H1 (cell line): Measurements from ENCODE around the gene RFPL1. TPM values are rescaled to one million over a fixed set of nuclear protein-coding genes. Genes with fewer than 3 reads are reported as not detected.

ENCODE experiments used
- CTCF ChIA-PET: fragments of 300-600 bp; sonication (Branson Sonifier 250); formaldehyde crosslinking; loops from one replicate; lab custom pipeline; 2021; ENCODE audit not compliant: partially characterized antibody; lab: Charles Lee
- POLR2A ChIA-PET: fragments of 300-600 bp; sonication (Branson Sonifier 250); formaldehyde crosslinking; loops from one replicate; lab custom pipeline; 2021; ENCODE audit warnings: inconsistent platforms; ENCODE audit not compliant: partially characterized antibody; lab: Charles Lee
- DNase-seq, 2 experiments: peaks; one replicate each; pipeline versions ENCODE4 v3.0.0 to v3.0.0-alpha.2; 2010 to 2022; ENCODE audit warnings: low spot score in 2 of 2, low read depth in 1 of 2, mixed read lengths in 1 of 2
- FAIRE-seq: peaks from 2 replicates; lab custom pipeline; 2011; peaks lifted over from hg19 to GRCh38; lab: Jason Lieb, UNC
- H2AFZ ChIP-seq: 2 replicates; pipeline ENCODE4 v1.8.1; 2012; ENCODE audit warnings: low read length, inconsistent platforms
- H2AK5ac ChIP-seq: 2 replicates; pipeline ENCODE4 v1.6.1; 2013; ENCODE audit warnings: low read depth, low read length
- H2BK120ac ChIP-seq: replicated peaks from 2 replicates; pipeline ENCODE3; 2013; ENCODE audit warnings: low read depth, low read length, inconsistent platforms
- H2BK12ac ChIP-seq: 2 replicates; pipeline ENCODE4 v1.6.1; 2013; ENCODE audit warnings: low read depth, low read length
- H2BK15ac ChIP-seq: 2 replicates; pipeline ENCODE4 v1.6.1; 2013; ENCODE audit warnings: low read length
- H2BK20ac ChIP-seq: 2 replicates; pipeline ENCODE4 v1.6.1; 2013; ENCODE audit warnings: low read length
- H2BK5ac ChIP-seq: 2 replicates; pipeline ENCODE4 v1.6.1; 2013; ENCODE audit warnings: low read depth, low read length
- H3K14ac ChIP-seq: 2 replicates; pipeline ENCODE4 v1.6.1; 2013; ENCODE audit warnings: inconsistent platforms; ENCODE audit not compliant: insufficient read length
- H3K18ac ChIP-seq: 2 replicates; pipeline ENCODE4 v1.6.1; 2013; ENCODE audit warnings: low read length; ENCODE audit errors: extremely low read depth
- H3K23ac ChIP-seq: 2 replicates; pipeline ENCODE4 v1.6.1; 2013; ENCODE audit warnings: inconsistent platforms; ENCODE audit not compliant: insufficient read length
- H3K23me2 ChIP-seq: 2 replicates; pipeline ENCODE4 v1.6.1; 2013; ENCODE audit warnings: low read depth, low read length
- H3K27ac ChIP-seq: 2 replicates; pipeline ENCODE4 v1.6.1; 2011; ENCODE audit warnings: low read depth, low read length, inconsistent platforms
- H3K27me3 ChIP-seq, 4 experiments: replicated peaks in 1 of 4; 1 replicate in 1 of 4; 2 replicates in 3 of 4; pipeline versions ENCODE4 v1.6.1 to v1.8.1; 2011 to 2013; ENCODE audit warnings: low read length in 3 of 4, mild to moderate bottlenecking in 3 of 4, inconsistent platforms in 2 of 4, mixed read lengths in 2 of 4, moderate library complexity in 1 of 4; ENCODE audit not compliant: control insufficient read depth in 3 of 4, insufficient read depth in 3 of 4; ENCODE audit errors: extremely low read depth in 1 of 4
- H3K36me3 ChIP-seq, 4 experiments: 2 replicates each; pipeline versions ENCODE4 v1.6.1 to v1.8.1; 2011 to 2013; ENCODE audit warnings: mild to moderate bottlenecking in 4 of 4, low read length in 3 of 4, moderate library complexity in 2 of 4, control low read depth in 1 of 4, inconsistent platforms in 1 of 4; ENCODE audit not compliant: insufficient read depth in 4 of 4, control insufficient read depth in 2 of 4
- H3K4ac ChIP-seq: replicated peaks from 2 replicates; pipeline ENCODE3; 2013; ENCODE audit warnings: low read length, low read depth, mixed read lengths, inconsistent platforms; ENCODE audit not compliant: insufficient read length
- H3K4me1 ChIP-seq, 4 experiments: replicated peaks in 1 of 4; 1 replicate in 1 of 4; 2 replicates in 3 of 4; pipeline versions ENCODE4 v1.6.1 to v1.8.1; 2011 to 2013; ENCODE audit warnings: low read length in 3 of 4, inconsistent platforms in 2 of 4, mixed read lengths in 1 of 4; ENCODE audit not compliant: insufficient read depth in 4 of 4, control insufficient read depth in 3 of 4
- H3K4me2 ChIP-seq, 2 experiments: 2 replicates each; pipeline versions ENCODE4 v1.6.1 to v1.8.1; 2011 to 2013; ENCODE audit warnings: low read depth in 2 of 2, low read length in 2 of 2, control low read depth in 1 of 2, inconsistent platforms in 1 of 2, mild to moderate bottlenecking in 1 of 2; ENCODE audit not compliant: insufficient read depth in 1 of 2
- H3K4me3 ChIP-seq, 4 experiments: fragments of 200-600, 300-600 bp in 1 of 4; sonication (generic), shearing (Covaris generic), sonication (Bioruptor Twin) in 1 of 4; 2 replicates each; pipeline versions ENCODE4 v1.5.1 to v1.8.1; 2011 to 2016; ENCODE audit warnings: low read length in 4 of 4, low read depth in 3 of 4, control low read depth in 2 of 4, inconsistent platforms in 2 of 4, mild to moderate bottlenecking in 2 of 4, mixed read lengths in 1 of 4, moderate library complexity in 1 of 4; ENCODE audit not compliant: insufficient read depth in 2 of 4; ENCODE audit errors: extremely low read depth in 1 of 4
- H3K56ac ChIP-seq: replicated peaks from 2 replicates; pipeline ENCODE3; 2013; ENCODE audit warnings: low read depth, mild to moderate bottlenecking, mixed read lengths, low read length, inconsistent platforms; ENCODE audit not compliant: insufficient read length
- H3K79me1 ChIP-seq: 2 replicates; pipeline ENCODE4 v1.6.1; 2013; ENCODE audit warnings: low read depth, low read length, control low read depth
- H3K79me2 ChIP-seq, 2 experiments: 2 replicates each; pipeline versions ENCODE4 v1.6.1 to v1.8.1; 2012 to 2013; ENCODE audit warnings: low read length in 2 of 2, mild to moderate bottlenecking in 2 of 2, inconsistent platforms in 1 of 2; ENCODE audit not compliant: insufficient read depth in 2 of 2, control insufficient read depth in 1 of 2
- H3K9ac ChIP-seq, 4 experiments: replicated peaks in 1 of 4; 1 replicate in 1 of 4; 2 replicates in 3 of 4; pipeline versions ENCODE4 v1.6.1 to v1.8.1; 2011 to 2013; ENCODE audit warnings: low read depth in 3 of 4, low read length in 3 of 4, control low read depth in 2 of 4, mild to moderate bottlenecking in 2 of 4, moderate library complexity in 2 of 4, inconsistent platforms in 1 of 4; ENCODE audit errors: extremely low read depth in 1 of 4
- H3K9me3 ChIP-seq, 2 experiments: 2 replicates each; pipeline versions ENCODE4 v1.6.1 to v1.8.1; 2012 to 2013; ENCODE audit warnings: mild to moderate bottlenecking in 2 of 2, moderate library complexity in 2 of 2, control low read depth in 1 of 2, inconsistent platforms in 1 of 2, low read depth in 1 of 2, low read length in 1 of 2, mixed read lengths in 1 of 2; ENCODE audit not compliant: insufficient read depth in 2 of 2
- H4K20me1 ChIP-seq, 2 experiments: replicated peaks in 1 of 2; 2 replicates each; pipeline versions ENCODE3 to v1.8.1; 2011 to 2013; ENCODE audit warnings: inconsistent platforms in 2 of 2, low read length in 2 of 2, mild to moderate bottlenecking in 1 of 2; ENCODE audit not compliant: insufficient read depth in 2 of 2, control insufficient read depth in 1 of 2
- H4K5ac ChIP-seq: 2 replicates; pipeline ENCODE4 v1.6.1; 2013; ENCODE audit warnings: low read length, low read depth, mixed read lengths, inconsistent platforms; ENCODE audit not compliant: insufficient read length
- H4K8ac ChIP-seq: 2 replicates; pipeline ENCODE4 v1.8.0; 2013; ENCODE audit warnings: mild to moderate bottlenecking, moderate library complexity, low read length, inconsistent platforms; ENCODE audit not compliant: insufficient read depth; ENCODE audit errors: extremely low read depth
- H4K91ac ChIP-seq: replicated peaks from 2 replicates; pipeline ENCODE3; 2013; ENCODE audit warnings: low read length, mixed read lengths, inconsistent platforms; ENCODE audit not compliant: insufficient read length
- BACH1 ChIP-seq: IDR thresholded peaks from 2 replicates; pipeline ENCODE4 v1.6.1; 2012; ENCODE audit warnings: low read length, improper control_type of control experiment
- MAFK ChIP-seq: IDR thresholded peaks from 2 replicates; pipeline ENCODE4 v1.6.1; 2012; ENCODE audit warnings: low read depth, mild to moderate bottlenecking, improper control_type of control experiment, low read length
- SIN3A ChIP-seq, 2 experiments: IDR thresholded peaks in 1 of 2; conservative IDR thresholded peaks in 1 of 2; 2 replicates each; pipeline ENCODE4 v1.6.1; 2011 to 2012; ENCODE audit warnings: low read length in 2 of 2, improper control_type of control experiment in 1 of 2, low read depth in 1 of 2, mild to moderate bottlenecking in 1 of 2
- WGBS, 2 experiments: shearing (Covaris generic) in 1 of 2; methylation state at CpG; one replicate each; pipeline versions ENCODE4 v1.1.6 to v1.1.7; 2013 to 2015; ENCODE audit warnings: low lambda C conversion rate in 2 of 2, mixed read lengths in 2 of 2, inconsistent platforms in 1 of 2, low coverage in 1 of 2, missing lambda C conversion rate in 1 of 2; ENCODE audit not compliant: insufficient replicate concordance in 2 of 2, insufficient coverage in 1 of 2, insufficient read length in 1 of 2; ENCODE audit errors: extremely low coverage in 1 of 2, missing lambda C conversion rate in 1 of 2; 5-methylcytosine and 5-hydroxymethylcytosine counted together
- polyA plus RNA-seq, 7 experiments: library from polyadenylated mRNA; depleted of rRNA in 3 of 7; stranded (reverse) in 5 of 7; unstranded in 2 of 7; fragments of >200 nt in 5 of 7; fragments of 200-250 nt in 2 of 7; gene quantifications; 1 replicate in 5 of 7; 2 replicates in 1 of 7; 4 replicates in 1 of 7; pipeline versions ENCODE4 v1.2.1 to v1.2.3, GENCODE V29; 2011 to 2013; ENCODE audit warnings: missing spikeins in 2 of 7, mixed read lengths in 2 of 7
- total RNA-seq: library from RNA; stranded (reverse); fragmentation: NEBNext Ultra II Directional; extraction: Animal tissue kit (Norgen Biotek cat#: 25700); gene quantifications from 2 replicates; pipeline ENCODE4 v1.2.1, GENCODE V29; 2021
- TF ChIP-seq, protein P1 (sequence below): IDR thresholded peaks from 2 replicates; pipeline ENCODE4 v1.6.1; 2011; ENCODE audit warnings: low read depth, mild to moderate bottlenecking, low read length; ENCODE audit not compliant: insufficient read depth

Gene RFPL1
- total and polyA plus RNA-seq, 2 of the 8 experiments (the other 6 are each of a cell fraction or from before 2014, with no cell fraction given) = not detected

DNA sequence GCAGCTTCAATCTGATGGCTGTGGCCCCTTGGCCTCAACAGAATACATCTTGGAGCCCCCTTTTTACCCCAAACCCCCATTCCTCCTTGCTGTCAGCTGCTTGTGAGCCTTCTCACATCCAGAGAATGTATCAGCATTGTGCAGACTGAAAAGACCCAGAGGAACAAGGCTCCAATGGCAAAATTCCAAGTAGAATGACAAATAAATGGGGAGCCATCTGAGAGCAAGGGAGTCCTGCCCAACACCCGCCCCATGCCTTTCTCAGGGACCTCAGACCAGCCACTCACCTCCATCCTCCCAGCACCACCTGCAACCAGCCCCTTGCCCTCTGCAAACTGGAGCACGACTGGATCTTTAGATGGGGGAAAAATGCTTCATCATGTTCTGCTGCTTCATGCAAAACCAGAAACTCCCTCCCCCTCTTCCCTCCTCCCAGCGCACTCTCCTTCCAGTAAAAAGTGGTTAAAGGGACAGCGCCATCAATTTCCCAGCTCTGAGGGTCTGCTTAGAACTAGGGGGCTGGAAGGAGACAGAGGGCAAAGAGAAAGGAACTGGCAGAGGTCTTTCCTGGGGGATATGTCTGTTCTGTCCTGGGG lies 39.4 kb downstream of the RFPL1 start:
- FAIRE-seq = no peak
- H2BK15ac ChIP-seq = 0 out of 2 replicates have a peak overlapping the region, but pooled peaks have one; percentile 81
- TF ChIP-seq MAFK (peak; percentile 39; the same call in 1 of the 2 replicates), BACH1 (peak; percentile 50; the same call in 1 of the 2 replicates), SIN3A (conservative IDR thresholded peaks at IDR 0.05 in 1 of 2, IDR thresholded peaks at IDR 0.05 in 1 of 2; ENCODE audit: low read depth in 1 of 2, low read length in 2 of 2) (no peak)
- TF ChIP-seq, protein P1, sequence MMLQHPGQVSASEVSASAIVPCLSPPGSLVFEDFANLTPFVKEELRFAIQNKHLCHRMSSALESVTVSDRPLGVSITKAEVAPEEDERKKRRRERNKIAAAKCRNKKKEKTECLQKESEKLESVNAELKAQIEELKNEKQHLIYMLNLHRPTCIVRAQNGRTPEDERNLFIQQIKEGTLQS = no peak
- TF ChIP-seq, all 59 proteins: peak for 2
- H4K8ac ChIP-seq = no peak overlapping the region
- H3K23me2 ChIP-seq = peaks cover 21% of the 10 kb centered on the region
- no peaks in the 10 kb centered on the region for H3K79me1 ChIP-seq
- no peak overlapping the region for H4K5ac ChIP-seq
- no peak overlapping the region for H3K27ac ChIP-seq
- H2BK20ac ChIP-seq = no peak overlapping the region
- H3K9me3 ChIP-seq = peaks cover 0 to 11% of the 10 kb centered on the region in 2 experiments; a peak in 2 of 4 replicates
- no peak overlapping the region for H3K56ac ChIP-seq
- no peak overlapping the region for H4K91ac ChIP-seq
- no peak overlapping the region; the same call in 1 of the 2 replicates for H3K18ac ChIP-seq
- 0 out of 2 replicates have a peak overlapping the region, but pooled peaks have one; percentile 39 for H2BK12ac ChIP-seq
- peaks cover 0 to 12% (median 0%) of the 10 kb centered on the region in 4 experiments; a peak in 2 of 8 replicates for H3K36me3 ChIP-seq
- ChIA-PET POLR2A (interaction anchor here (0.9 to 1.5 kb wide), 2 partner anchors 23 to 79 kb away, joined by 3 read pairs; no protein-coding TSS in a partner anchor), CTCF (no interaction called here)
- peaks cover 4 to 5% of the 10 kb centered on the region in 2 experiments for H4K20me1 ChIP-seq
- H3K4me1 ChIP-seq = peaks cover 14 to 27% (median 20%) of the 10 kb centered on the region in 4 experiments
- H2BK120ac ChIP-seq = no peak overlapping the region
- H3K9ac ChIP-seq = no peak overlapping the region
- DNase-seq = no peak
- no peak overlapping the region for H3K4ac ChIP-seq
- H3K4me2 ChIP-seq = peak overlapping the region; percentile 58 to 74
- peaks cover 26 to 58% (median 51%) of the 10 kb centered on the region in 4 experiments for H3K27me3 ChIP-seq
- no peak overlapping the region for H2AFZ ChIP-seq
- 38% methylated on average over 4 of the region's 4 CpGs; no CpG with 5 or more reads in 1 of the 2 experiments for WGBS, 2 experiments
- no peak overlapping the region for H2BK5ac ChIP-seq
- H2AK5ac ChIP-seq = no peak overlapping the region
- H3K4me3 ChIP-seq = peak overlapping the region in 1 of 4 experiments; percentile 57; a peak in 4 of 8 replicates
- H3K79me2 ChIP-seq = no peaks in the 10 kb centered on the region
- no peak overlapping the region for H3K14ac ChIP-seq
- no peak overlapping the region for H3K23ac ChIP-seq
